ENCODE data around the gene AP3B1.

Gene AP3B1

DNA sequence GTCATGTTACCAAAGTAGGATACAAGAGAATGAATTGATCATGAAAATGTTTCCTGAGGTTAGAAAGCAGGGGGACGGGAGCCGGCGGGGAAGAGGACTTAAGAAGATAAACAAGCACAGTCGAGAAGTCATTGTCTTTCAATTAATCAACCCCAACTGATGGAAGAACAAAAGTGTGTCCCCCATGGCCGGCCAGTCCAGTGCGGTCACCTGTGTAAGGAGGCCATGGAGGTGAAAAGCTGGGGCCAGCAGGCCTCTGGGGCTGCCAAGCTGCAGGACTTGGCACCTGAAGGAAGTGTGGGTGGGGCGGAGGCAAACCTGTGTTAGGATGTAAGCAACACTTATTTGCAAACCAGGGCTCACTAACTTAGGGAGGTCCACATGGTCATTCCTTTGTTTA, 295.1 kb downstream of the AP3B1 start:
- DNase-seq, result no peak

DNA sequence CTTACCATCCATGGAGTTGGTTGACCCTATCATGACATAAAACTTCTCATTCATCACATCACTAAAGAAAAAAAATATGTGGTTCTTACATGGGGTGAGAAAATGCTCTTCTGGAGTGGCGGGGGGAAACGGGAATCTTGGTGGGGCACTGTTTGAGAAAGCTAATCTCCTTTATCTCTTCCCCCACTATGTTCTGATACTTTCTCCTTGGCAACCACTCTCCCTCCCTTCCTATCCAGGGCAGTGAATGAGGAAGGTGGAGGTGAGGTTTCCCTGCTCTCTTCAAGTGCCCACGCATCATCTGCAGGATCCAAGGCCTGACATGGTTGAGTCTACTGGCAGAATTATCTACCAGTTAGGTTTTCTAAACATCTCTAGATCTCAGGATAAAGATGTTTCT, 297.6 kb downstream of the AP3B1 start:
- no peak for DNase-seq

DNA sequence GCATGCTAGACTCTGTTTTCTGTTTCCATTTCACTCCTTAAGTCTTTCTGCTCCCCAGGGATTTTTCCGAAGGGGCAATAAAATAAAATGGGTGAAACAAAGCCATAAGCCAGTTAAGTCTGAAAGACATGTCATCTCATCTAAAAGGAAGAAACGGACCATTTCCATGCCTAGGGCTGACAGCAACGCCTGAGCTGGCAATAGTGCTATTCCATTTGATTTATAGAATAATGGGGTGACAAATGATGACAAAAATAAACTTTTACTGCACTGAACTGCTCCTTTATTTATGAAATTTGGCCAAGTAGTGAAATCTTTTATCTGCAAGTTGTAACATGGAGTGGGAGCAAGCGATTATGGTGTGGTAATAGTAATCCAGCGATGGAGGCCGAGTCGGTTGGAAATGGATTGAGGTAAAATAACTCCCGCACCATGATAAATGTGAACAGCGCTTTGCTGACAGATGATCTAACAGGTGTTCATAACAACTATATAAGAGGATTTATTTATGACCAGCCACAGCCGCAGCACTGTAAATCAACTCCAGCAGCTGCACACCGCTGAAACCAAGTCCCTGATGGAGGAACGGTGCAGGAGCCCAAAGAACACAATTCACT, 298.6 kb downstream of the AP3B1 start:
- DNase-seq, result peak; percentile 52

DNA sequence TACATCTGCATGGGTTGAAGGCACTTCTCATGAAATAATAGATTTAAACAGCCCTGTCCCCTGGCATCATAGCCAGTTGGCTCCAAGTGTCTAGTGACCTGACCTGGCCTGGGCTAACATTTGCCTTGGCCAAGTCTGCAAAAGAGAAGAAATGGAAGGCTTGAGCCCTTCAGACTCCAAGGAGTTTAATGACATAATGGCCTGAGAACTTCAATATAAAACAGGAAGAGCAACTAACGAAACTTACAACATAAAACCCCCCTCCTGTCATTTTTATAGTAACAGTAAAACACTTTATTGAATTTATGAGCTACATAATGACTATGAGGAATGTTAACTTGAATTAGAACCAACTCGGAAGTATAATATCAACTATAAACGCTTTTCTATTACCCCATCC, 299.6 kb downstream of the AP3B1 start:
- DNase-seq, result no peak

DNA sequence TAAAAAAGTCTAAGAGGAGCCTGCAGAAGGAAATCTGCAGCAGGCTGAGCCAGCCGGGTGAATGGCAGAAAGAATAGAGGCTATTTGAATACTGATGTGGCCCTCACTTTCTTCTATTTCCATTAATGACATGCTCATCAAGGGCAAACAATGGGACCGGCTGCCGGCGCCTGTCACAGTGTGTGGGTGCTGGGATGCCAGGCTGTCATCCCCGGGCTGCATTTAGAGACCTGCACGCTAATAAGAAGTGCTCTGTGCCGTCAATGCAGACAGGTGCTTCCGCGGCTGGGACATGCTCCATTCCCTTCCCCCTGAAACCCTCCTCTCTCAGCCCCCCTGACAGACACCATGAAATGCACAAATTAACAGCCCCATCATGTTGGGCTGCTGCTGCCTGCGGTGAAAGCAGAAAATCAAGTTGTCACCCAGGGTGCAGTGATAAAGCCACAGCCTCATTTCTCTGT, 300.6 kb downstream of the AP3B1 start:
- DNase-seq, result peak; percentile 91

DNA sequence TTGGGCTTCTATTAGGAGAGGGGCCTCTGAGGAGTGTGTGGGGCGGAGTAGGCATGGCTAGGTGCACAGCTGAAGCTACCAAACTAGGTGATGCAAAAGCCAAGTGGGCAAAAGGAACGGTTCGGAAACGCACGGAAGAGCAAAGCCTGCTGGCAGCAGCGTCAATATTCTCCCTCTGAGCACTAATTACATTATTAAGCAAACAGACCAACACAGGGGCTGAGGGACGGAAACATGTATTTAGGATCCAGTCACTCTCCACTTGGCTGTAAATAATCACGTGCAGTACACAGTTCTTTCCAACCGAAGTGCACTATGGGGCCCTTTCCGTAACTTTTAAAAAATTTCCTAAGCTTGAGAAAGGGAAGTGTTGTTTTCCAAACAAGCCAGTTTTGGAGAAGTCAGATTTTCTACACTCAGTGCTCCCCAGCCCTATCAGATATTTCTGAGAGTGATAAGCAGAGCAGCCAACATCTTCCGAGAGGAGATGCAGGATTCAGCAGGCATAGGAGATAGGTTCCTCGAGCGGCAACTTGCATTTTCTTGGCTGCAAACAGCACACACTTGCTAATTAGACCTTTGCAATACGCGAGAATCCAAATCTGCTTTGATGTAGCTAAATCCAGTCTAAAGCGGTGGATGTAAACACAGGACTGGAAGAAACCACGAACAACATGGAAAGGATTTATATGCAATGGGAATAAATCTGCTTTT, 301.2 kb downstream of the AP3B1 start:
- peak; percentile 95 for DNase-seq

DNA sequence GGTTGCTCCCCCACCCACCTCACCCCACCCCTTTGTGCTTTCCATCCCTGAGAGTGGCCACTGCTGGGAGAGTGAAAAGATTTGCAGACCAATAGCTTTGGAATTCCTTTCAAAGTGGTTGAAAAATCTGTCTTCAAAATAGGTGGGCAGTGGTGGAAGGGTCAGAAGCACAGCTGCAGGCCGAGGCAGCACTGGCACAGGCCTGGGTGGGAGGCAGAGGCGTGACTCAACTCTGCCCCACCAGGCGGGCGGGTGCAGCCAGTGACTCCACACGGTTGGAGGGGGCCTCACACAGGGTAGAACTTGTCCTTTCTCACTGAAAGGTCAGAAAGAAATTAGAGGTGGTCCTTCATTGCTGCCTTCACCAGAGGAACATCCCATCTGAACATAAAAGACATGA, 303.4 kb downstream of the AP3B1 start:
- peak; percentile 44 for DNase-seq

DNA sequence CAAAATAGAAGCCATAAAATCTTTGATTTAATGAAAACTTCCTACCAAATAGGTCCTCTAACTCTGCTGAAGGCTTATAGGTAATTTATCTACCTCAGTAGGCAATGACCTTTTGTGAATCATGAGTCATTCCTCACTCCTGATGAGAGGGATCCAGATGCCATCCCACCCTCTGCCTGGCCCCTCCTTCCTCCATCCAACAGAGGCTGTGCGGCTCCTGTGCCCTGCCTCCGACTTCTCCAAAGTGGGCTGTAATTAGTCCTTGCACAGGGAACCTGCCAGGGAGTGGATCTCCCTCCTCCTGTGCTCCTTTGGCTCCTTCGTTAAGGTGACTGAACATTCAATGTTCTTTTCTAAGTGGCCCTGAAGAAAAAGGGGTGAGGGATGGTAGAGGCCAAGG, 304.5 kb downstream of the AP3B1 start:
- peak; percentile 97 for DNase-seq

DNA sequence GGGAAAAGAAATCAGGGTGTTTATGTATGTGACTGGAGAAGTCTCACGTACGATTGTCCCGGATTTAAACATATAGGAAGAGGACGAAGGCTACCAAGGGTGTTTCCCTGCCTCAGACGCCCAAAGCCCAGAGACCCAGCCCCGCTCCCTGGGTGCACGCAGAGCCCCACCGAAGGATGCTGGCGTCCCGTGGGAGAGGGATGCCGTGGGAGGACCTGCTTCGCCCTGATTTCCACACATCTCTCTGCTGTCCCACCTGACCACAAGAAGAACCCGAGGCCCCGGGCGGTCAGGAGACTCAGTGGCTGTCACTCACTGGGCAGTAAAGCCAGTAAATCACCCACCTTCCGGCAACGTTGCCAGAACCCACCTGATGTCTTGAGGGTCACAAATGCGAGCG, 306.5 kb downstream of the AP3B1 start:
- no peak for DNase-seq

DNA sequence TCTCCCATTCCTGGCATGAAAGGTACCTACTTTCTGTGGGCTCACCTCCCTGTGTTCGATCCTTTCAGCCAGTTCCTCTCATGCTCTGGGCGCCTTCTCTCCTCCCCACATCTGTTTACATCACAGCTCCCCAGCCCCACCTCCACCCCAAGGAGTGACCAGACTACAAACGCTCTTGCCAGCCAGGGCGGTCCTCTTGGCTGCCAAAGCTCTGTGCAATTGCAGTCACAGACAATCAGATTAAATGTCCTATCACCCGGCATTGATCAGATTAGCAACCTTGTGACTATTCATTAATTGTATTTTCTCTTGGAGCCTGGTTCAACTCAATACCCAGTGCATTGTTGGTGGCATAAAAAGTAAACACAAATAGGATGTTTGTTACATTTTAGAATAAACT, 307.2 kb downstream of the AP3B1 start:
- DNase-seq, result peak; percentile 39

DNA sequence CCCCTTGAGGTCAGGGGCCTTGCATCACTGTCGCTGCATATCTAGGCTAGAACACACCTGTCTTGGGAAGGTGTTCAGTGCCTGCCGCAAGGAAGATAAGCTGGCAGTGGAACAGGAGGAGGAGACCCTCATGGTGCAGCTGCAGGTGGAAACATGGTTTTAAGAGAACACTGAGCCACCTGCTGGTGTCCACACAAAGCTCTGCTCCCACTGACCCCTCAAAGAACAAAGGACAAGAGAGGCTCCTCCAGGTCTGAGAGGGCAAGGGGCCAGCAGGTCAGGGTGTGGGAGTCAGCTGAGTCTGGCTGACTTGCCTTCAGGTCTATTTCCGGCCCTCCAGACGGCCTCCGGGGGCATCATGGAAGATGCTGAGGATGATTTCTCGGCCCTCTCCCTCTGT, 308.2 kb downstream of the AP3B1 start:
- DNase-seq, result no peak

DNA sequence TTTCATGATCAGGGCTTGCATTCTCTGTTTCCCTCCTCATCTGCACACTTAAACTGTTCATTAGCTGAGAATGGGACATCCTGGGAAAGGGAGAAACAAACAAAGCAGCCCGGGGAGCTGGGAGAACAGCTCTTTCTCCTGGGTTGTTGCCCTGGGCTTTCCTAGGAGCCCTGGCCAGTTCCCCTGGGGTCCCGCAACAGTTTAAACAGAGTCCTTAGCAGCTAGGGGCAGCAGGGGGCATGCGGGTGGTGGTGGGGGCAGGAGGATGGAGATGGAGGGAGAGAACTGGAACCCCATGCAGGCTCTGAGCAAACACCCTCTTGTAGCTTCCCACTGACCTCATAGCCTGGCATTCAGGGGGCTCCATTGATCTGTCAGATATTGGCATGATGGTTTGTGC, 309.3 kb downstream of the AP3B1 start:
- DNase-seq, result peak; percentile 41

DNA sequence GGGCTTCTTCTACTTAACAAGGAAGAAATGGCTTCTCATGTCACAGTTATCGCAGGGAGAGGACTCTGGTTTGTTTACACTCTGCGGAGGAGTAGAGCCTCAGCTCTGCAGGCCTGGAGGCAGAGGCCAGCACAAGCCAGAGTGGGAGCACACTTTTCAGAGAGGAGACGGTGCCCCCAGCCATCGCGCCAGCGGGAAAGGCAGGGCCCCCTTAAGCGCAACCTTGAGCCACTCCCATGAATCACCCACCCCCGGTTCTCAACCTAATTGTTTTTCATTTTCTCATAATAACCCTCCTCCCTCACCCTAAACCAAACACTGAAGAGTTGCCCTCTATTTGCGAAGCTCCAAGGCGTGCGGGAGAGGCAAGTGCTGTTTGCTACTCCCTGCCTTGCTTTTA, 309.9 kb downstream of the AP3B1 start:
- peak; percentile 83 for DNase-seq

DNA sequence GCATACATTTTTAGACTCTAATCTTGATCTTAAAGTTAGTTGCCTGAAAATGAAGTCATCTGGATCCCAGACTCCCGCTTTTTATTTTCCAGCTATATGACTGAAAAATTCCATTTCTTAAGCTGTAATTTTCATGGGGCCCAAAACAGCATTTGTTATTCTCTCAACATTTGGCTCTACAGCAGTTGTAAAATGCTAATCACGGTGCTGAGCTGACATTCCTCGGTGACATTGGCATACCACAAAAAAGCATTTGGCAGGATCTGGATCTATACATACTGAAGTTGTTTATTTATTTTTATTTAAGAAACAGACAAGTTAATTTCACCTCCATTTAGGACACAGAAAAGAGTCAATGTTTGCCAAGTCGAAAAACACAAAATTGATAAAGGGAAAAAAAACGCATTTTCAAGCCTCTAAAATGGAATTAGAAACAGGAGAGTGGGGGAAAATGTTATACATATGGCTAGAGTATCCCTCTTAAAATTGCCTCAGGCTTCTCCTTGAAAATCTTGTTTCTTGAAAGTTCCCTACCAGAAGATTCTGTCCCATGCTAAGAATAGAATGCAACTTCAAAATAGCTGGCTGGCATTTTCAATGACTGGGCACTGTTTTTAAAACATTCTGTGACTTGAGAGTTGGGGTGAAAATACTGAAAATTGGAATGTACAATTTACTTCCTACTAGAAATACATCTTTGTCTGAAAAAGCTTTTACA, 310.9 kb downstream of the AP3B1 start:
- no peak for DNase-seq

DNA sequence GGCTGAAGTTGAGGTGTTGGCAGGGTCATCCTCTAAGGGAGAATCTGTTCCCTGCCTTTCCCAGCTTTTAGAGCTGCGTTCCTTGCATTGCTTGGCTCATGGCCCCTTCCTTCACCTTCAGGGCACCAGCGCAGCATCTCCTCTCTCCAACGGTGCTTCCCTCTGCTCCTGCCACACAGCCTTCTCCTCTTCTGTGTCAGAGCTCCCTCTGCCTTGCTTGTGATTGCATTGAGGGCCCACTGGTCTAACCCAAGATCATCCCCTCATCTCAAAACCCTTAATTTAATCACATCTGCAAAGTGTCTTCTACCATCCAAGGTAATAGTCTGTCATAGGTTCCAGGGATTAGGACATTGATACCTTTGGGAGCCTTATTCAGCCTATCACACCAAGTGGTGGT, 312.7 kb downstream of the AP3B1 start:
- peak; percentile 22 for DNase-seq

DNA sequence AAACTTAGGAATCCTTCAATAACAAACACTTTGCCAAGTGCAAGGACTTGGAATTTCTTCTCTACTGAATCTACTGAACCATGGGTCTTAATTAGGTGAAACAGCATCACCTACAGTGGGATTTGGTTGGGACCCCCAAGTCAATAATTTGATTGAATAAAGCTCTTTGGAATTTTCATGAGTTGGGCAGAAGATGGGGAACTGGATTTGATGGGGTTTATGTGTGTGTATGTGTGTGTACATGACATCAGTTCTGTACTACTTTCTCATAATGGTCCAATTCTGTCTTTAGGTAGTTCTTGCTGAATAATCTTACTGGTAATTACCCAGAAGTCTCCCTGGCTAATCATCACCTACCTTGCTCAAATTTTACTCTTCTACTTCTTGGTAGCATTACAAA, 319.9 kb downstream of the AP3B1 start:
- no peak for DNase-seq

DNA sequence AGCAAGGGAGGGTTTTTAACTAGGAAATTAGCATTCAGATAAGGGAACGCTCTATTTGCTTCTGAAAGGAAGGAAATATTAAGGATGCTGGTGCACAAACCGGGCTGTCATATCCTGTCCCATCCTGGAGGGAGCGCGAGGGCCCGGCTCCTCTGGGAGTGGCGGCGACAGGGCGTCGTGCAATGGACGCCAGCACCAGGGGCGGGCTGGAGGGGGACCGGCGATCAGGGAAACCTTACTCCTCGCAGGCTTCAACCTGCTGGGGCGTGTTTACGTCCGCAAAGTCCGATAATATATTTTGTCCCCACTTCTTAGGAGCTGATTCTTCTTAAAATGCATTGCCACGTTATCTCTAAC, 321.3 kb downstream of the AP3B1 start:
- no peak for DNase-seq

DNA sequence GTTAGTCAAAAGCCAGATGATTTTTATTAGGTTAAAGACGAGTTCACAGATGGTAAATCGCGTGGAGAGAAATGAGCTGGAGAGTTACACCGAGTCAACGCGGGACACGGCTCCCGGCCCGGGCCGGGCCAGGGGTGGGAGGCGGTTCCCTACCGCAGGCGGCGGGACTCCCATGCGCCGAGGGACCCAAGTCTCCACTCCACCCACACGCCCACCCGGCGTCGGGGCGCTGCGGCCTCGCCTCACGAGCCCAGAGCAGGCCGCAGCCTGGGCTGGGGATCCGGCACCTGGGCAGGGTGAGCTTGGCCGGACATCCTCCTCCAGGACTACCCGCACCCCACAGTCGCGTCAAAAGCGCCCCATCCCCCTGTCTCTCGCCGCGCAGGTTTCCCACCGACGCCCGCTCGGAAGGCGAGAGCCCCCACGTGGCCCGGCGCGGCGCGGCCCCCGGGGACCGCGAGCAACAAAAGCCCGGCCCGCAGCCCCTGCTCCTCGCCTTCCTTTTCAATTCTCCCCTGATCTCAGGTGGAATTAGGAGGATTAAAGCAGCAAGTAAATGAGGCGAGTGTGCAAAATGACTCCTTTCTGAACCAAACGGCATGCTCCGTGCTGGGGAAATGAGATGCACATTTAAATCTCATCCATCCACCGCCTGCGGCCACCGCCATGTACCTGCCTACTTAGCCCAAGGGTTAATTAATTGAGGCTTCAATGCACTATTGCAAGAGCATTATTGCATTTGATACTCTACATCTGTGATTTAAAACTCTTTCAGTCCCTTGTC, 321.8 kb downstream of the AP3B1 start:
- peak; percentile 87 for DNase-seq

DNA sequence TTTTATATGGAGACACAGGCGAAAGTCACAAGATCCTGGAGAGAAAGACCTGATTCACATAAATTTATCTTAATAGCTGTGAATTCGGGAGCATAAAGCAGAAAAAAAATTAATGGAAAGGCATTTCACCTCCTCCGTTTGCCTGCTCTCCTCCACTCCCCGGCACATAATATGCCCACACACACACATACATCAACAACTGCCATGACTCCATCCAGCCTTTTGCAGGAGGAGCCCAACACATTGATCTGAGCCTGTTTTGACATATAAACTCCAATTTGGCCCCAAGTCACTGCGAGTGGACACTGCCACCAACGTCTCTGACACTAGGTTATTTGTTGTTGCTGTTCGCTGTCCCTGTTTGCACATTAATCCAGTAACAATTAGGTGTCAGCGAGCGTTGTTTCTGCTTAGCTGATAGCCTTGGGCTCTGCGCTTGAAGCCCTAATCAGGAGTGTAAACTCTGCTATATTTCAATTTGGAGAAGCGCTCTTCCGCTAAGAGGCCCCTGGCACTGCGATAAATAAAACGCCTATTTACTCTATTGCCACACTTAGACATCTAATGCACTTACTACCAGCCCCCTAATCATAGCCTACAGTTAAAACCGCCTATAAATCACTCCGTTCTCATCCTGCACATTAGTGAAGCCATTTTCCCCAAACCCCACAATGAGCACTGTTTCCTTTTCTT, 322.6 kb downstream of the AP3B1 start:
- peak; percentile 98 for DNase-seq

DNA sequence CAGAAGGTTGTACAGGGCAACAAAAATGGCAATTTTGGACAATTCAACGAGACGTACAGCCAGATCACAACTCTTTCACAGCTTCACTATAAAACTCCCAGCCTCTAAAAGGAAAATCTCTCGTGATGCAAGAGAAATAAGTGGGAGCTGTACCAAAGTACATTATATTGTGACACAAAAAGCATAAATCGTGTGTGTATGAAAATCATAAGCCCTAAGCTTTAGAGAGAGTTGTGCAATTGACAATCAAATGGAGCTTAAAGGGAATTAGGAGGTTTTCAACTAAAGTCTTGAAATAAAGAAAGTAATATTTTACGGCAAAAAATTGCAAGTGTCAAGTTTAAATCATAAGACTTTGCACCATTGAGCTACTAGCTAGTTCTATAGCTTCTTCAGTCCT, 323.6 kb downstream of the AP3B1 start:
- no peak for DNase-seq

DNA sequence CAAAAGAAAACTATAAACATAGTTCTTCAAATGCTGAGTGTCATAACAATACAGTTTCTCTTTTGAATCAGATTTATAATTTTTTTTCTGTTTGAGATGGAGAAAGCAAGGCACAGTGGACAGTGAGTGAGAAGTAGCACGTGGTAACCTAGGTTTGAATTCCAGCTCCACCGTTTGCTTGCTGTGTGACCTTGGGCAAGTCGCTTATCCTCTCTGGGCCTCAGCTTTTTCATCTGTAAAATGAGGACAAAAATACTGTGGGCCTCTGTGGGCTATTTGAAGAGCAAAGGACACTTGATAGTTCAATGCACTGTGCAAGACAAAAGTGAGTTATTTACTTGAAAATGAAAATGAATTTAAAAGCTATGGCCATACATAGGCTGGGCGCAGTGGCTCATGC, 330.7 kb downstream of the AP3B1 start:
- no peak for DNase-seq

DNA sequence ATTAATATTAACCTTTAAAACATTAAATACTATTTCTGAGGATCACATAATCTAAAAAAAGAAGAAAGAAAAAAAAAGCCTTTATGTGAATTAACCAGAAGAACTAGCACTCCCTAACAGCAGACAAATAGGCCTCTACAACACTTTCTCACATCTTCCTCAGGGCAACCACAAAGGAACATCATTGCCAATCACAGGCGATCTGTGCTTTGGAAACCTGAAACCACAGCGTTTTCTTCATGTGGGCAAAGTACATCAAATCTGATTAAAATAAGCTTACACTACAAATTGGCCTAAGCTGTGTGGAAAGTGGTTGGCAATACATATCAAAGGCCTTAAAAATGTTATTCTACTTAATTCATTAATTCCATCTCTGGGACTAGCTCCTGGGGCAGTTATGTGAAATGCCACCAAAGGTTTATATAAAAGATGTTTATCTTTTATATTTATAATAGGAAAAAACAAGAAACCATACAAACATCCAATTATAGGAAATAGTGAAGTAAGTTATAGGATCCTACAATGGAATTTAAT, 333.6 kb downstream of the AP3B1 start:
- DNase-seq, result peak; percentile 47

DNA sequence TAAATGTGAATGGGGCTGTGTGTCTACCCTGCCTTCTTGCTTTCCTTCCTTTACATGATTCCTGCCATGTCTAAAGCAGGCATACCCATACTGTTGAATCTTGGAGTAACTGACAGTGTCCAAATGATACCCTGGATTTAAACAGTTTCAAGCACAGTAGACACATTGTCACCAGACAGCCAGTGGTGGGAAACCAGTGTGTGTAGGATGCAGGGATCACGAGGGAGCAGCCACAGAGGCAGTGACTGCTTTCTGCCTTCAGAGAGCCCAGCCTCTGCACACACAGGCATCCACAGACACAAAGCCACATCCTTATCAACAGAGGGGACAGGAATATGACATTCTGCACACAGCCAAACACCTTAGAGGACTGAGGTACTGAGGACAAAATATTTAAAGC, 334.2 kb downstream of the AP3B1 start:
- DNase-seq, result no peak
